Measurements from ENCODE around the gene CELA1.

Gene CELA1

GRCh38 chr12:51373187-51373586 lies 26.7 kb upstream of the CELA1 start:
- Histone ChIP-seq H3K4me3 (IDR thresholded peaks at IDR 0.05; ENCODE audit: insufficient read depth, low read depth, low read length) (no peak overlapping the region), H3K27me3 (ENCODE audit: insufficient read depth, low read depth) (no peaks in the 10 kb centered on the region), H2AFZ (ENCODE audit: low read depth) (no peak overlapping the region), H4K20me1 (ENCODE audit: insufficient read depth) (no peaks in the 10 kb centered on the region), H3K27ac (no peak overlapping the region), H3K9ac (no peak overlapping the region), H3K36me3 (ENCODE audit: insufficient read depth) (no peaks in the 10 kb centered on the region), H3K4me1 (ENCODE audit: low read depth, poor library complexity, severe bottlenecking) (peaks cover 17% of the 10 kb centered on the region), H3K79me2 (ENCODE audit: insufficient read depth, low read depth) (no peaks in the 10 kb centered on the region), H3K4me2 (no peak overlapping the region)
- TF ChIP-seq CTCF (conservative IDR thresholded peaks at IDR 0.05; ENCODE audit: low read depth, low read length), result no peak

GRCh38 chr12:51372021-51372420 lies 25.5 kb upstream of the CELA1 start:
- Histone ChIP-seq H4K20me1 (ENCODE audit: insufficient read depth) (no peaks in the 10 kb centered on the region), H3K36me3 (ENCODE audit: insufficient read depth) (no peaks in the 10 kb centered on the region), H3K27me3 (ENCODE audit: insufficient read depth, low read depth) (no peaks in the 10 kb centered on the region), H3K27ac (no peak overlapping the region), H3K9ac (no peak overlapping the region), H2AFZ (ENCODE audit: low read depth) (no peak overlapping the region), H3K4me3 (IDR thresholded peaks at IDR 0.05; ENCODE audit: insufficient read depth, low read depth, low read length) (no peak overlapping the region), H3K4me1 (ENCODE audit: low read depth, poor library complexity, severe bottlenecking) (peaks cover 25% of the 10 kb centered on the region), H3K4me2 (no peak overlapping the region), H3K79me2 (ENCODE audit: insufficient read depth, low read depth) (no peaks in the 10 kb centered on the region)
- no peak for TF ChIP-seq CTCF (conservative IDR thresholded peaks at IDR 0.05; ENCODE audit: low read depth, low read length)

- no peak overlapping the region for H3K4me2 ChIP-seq
- TF ChIP-seq CTCF (conservative IDR thresholded peaks at IDR 0.05; ENCODE audit: low read depth, low read length), result no peak
- no peak overlapping the region for H2AFZ ChIP-seq (ENCODE audit: low read depth)
- H3K27ac ChIP-seq, result no peak overlapping the region
- H3K4me1 ChIP-seq (ENCODE audit: low read depth, poor library complexity, severe bottlenecking), result peaks cover 25% of the 10 kb centered on the region
- no peaks in the 10 kb centered on the region for H3K27me3 ChIP-seq (ENCODE audit: insufficient read depth, low read depth)
- H3K4me3 ChIP-seq (IDR thresholded peaks at IDR 0.05; ENCODE audit: insufficient read depth, low read depth, low read length), result no peak overlapping the region
- H3K36me3 ChIP-seq (ENCODE audit: insufficient read depth), result no peaks in the 10 kb centered on the region
- H4K20me1 ChIP-seq (ENCODE audit: insufficient read depth), result no peaks in the 10 kb centered on the region
- no peaks in the 10 kb centered on the region for H3K79me2 ChIP-seq (ENCODE audit: insufficient read depth, low read depth)
- no peak overlapping the region for H3K9ac ChIP-seq
Measured at GRCh38 chr12:51371295-51371953, 24.9 kb upstream of the CELA1 start.

- H3K79me2 ChIP-seq (ENCODE audit: insufficient read depth, low read depth), result no peaks in the 10 kb centered on the region
- no peak overlapping the region for H2AFZ ChIP-seq (ENCODE audit: low read depth)
- H3K9ac ChIP-seq, result no peak overlapping the region
- no peak overlapping the region for H3K4me2 ChIP-seq
- peaks cover 25% of the 10 kb centered on the region for H3K4me1 ChIP-seq (ENCODE audit: low read depth, poor library complexity, severe bottlenecking)
- no peak for TF ChIP-seq CTCF (conservative IDR thresholded peaks at IDR 0.05; ENCODE audit: low read depth, low read length)
- no peak overlapping the region for H3K4me3 ChIP-seq (IDR thresholded peaks at IDR 0.05; ENCODE audit: insufficient read depth, low read depth, low read length)
- no peaks in the 10 kb centered on the region for H3K36me3 ChIP-seq (ENCODE audit: insufficient read depth)
- H4K20me1 ChIP-seq (ENCODE audit: insufficient read depth), result no peaks in the 10 kb centered on the region
- no peaks in the 10 kb centered on the region for H3K27me3 ChIP-seq (ENCODE audit: insufficient read depth, low read depth)
- H3K27ac ChIP-seq, result no peak overlapping the region
Measured at GRCh38 chr12:51370667-51371066, 24.2 kb upstream of the CELA1 start.

All from KMS-11 (cell line).